GM12878 (cell line): ENCODE measurements around the gene FRMD8. TPM values are rescaled to one million over a fixed set of nuclear protein-coding genes. Genes with fewer than 3 reads are reported as not detected.

Experiments used
- ATAC-seq: fragments of 200-7000 bp; cut with Tn5 transposase; 3 replicates; pipeline ENCODE4 v1.9.1; 2020; ENCODE audit warnings: mild to moderate bottlenecking, moderate library complexity
- BruUV-seq: library from RNA; stranded (reverse); fragments of 400-500 nt; replicated peaks from 2 replicates; lab custom pipeline; 2021; lab: Mats Ljungman, UMichigan
- CTCF ChIA-PET: fragments of 300-600 bp; sonication (Branson Sonifier 250); formaldehyde crosslinking; extraction: SDS; loops from one replicate; lab custom pipeline; 2021; ENCODE audit warnings: inconsistent platforms; lab: Yijun Ruan, JAX
- POLR2A ChIA-PET: fragments of 350-600 bp; formaldehyde crosslinking; extraction: SDS; loops from one replicate; lab custom pipeline; 2021; ENCODE audit warnings: inconsistent platforms; lab: Charles Lee
- RAD21 ChIA-PET: fragments of 300-600 bp; sonication (Branson Sonifier 250); formaldehyde crosslinking; loops from one replicate; lab custom pipeline; 2023; ENCODE audit warnings: antibody characterized with exemption; ENCODE audit not compliant: unreplicated experiment; lab: Charles Lee
- SMC1A ChIA-PET: fragments of 300-600 bp; sonication (Branson Sonifier 250); formaldehyde crosslinking; loops from one replicate; lab custom pipeline; 2023; ENCODE audit not compliant: unreplicated experiment, uncharacterized antibody; lab: Charles Lee
- DNase-seq: peaks from one replicate; pipeline ENCODE4 v3.0.0-alpha.2; 2011; ENCODE audit warnings: low read depth, low spot score
- FAIRE-seq: peaks from 3 replicates; lab custom pipeline; 2011; peaks lifted over from hg19 to GRCh38; lab: Jason Lieb, UNC
- H2AFZ ChIP-seq: 2 replicates; pipeline ENCODE4 v1.6.0; 2011; ENCODE audit warnings: low read depth, low read length, control low read depth; ENCODE audit not compliant: control insufficient read depth
- H3K27ac ChIP-seq: 2 replicates; pipeline ENCODE4 v1.5.1; 2011; ENCODE audit warnings: control low read depth; ENCODE audit not compliant: control insufficient read depth, insufficient read depth
- H3K27me3 ChIP-seq, 2 experiments: replicated peaks in 1 of 2; 2 replicates each; pipeline versions ENCODE4 v1.6.0 to v1.6.1; 2011; ENCODE audit warnings: low read length in 1 of 2; ENCODE audit not compliant: control insufficient read depth in 2 of 2, insufficient read depth in 2 of 2
- H3K36me3 ChIP-seq, 2 experiments: 2 replicates each; pipeline ENCODE4 v1.5.1; 2011; ENCODE audit warnings: low read length in 1 of 2; ENCODE audit not compliant: control insufficient read depth in 2 of 2, insufficient read depth in 2 of 2
- H3K4me1 ChIP-seq: 2 replicates; pipeline ENCODE4 v1.6.1; 2011; ENCODE audit warnings: mild to moderate bottlenecking, low read length, moderate library complexity, mixed read lengths; ENCODE audit not compliant: control insufficient read depth, insufficient read depth
- H3K4me2 ChIP-seq: 2 replicates; pipeline ENCODE4 v1.6.0; 2011; ENCODE audit warnings: control low read depth; ENCODE audit not compliant: control insufficient read depth, insufficient read depth
- H3K4me3 ChIP-seq: fragments of 200-600 bp; sonication (generic); 2 replicates; pipeline ENCODE4 v1.5.1; 2016
- H3K79me2 ChIP-seq: 2 replicates; pipeline ENCODE4 v1.6.0; 2011; ENCODE audit warnings: low read length; ENCODE audit not compliant: control insufficient read depth, insufficient read depth
- H3K9ac ChIP-seq: 2 replicates; pipeline ENCODE4 v1.8.0; 2011; ENCODE audit warnings: low read length, control low read depth, mixed read lengths; ENCODE audit not compliant: control insufficient read depth, insufficient read depth
- H3K9me3 ChIP-seq: replicated peaks from 3 replicates; pipeline ENCODE4 v1.5.1; 2011; ENCODE audit warnings: mild to moderate bottlenecking, low read length; ENCODE audit not compliant: control insufficient read depth, insufficient read depth
- H4K20me1 ChIP-seq: 2 replicates; pipeline ENCODE4 v1.6.0; 2011; ENCODE audit not compliant: control insufficient read depth, insufficient read depth
- CHD2 ChIP-seq: IDR thresholded peaks from 2 replicates; pipeline ENCODE4 v1.6.1; 2011; ENCODE audit warnings: low read depth, low read length, improper control_type of control experiment, borderline replicate concordance
- DPF2 ChIP-seq: fragments of 450-650 bp; IDR thresholded peaks from 2 replicates; pipeline ENCODE4 v1.6.1; 2017; ENCODE audit warnings: mild to moderate bottlenecking
- EED ChIP-seq: sonication (generic); IDR thresholded peaks from 2 replicates; pipeline ENCODE4 v1.6.1; 2016; ENCODE audit warnings: antibody characterized with exemption, low read depth
- GATAD2B ChIP-seq: fragments of 450-650 bp; conservative IDR thresholded peaks from 2 replicates; pipeline ENCODE4 v1.6.1; 2017; ENCODE audit warnings: low read depth, mild to moderate bottlenecking, moderate library complexity
- HCFC1 ChIP-seq: fragments of 150-350 bp; IDR thresholded peaks from 2 replicates; pipeline ENCODE4 v1.6.1; 2014; ENCODE audit warnings: low read length
- IKZF1 ChIP-seq: fragments of 450-650 bp; conservative IDR thresholded peaks from 2 replicates; pipeline ENCODE4 v1.6.1; 2017; ENCODE audit warnings: antibody characterized with exemption, mild to moderate bottlenecking
- MTA2 ChIP-seq: fragments of 450-650 bp; IDR thresholded peaks from 2 replicates; pipeline ENCODE4 v1.6.1; 2016; ENCODE audit warnings: low read depth, mild to moderate bottlenecking, moderate library complexity
- PML ChIP-seq: IDR thresholded peaks from 2 replicates; pipeline ENCODE4 v1.6.1; 2012; ENCODE audit warnings: low read length, inconsistent platforms
- POLR2AphosphoS2 ChIP-seq: IDR thresholded peaks from 2 replicates; pipeline ENCODE4 v1.6.1; 2011; ENCODE audit warnings: low read depth, mild to moderate bottlenecking, low read length, improper control_type of control experiment, moderate library complexity
- POU2F2 ChIP-seq: IDR thresholded peaks from 3 replicates; pipeline ENCODE4 v1.6.1; 2011; ENCODE audit warnings: low read depth, mild to moderate bottlenecking, low read length, borderline replicate concordance
- RAD21 ChIP-seq: IDR thresholded peaks from 2 replicates; pipeline ENCODE4 v1.6.1; 2011; ENCODE audit warnings: mild to moderate bottlenecking, low read depth, low read length, moderate library complexity; ENCODE audit not compliant: insufficient read depth
- RB1 ChIP-seq: fragments of 450-650 bp; formaldehyde crosslinking; IDR thresholded peaks from 2 replicates; pipeline ENCODE4 v1.6.1; 2017; ENCODE audit warnings: mild to moderate bottlenecking, borderline replicate concordance
- RELB ChIP-seq: fragments of 450-650 bp; IDR thresholded peaks from 2 replicates; pipeline ENCODE4 v1.6.1; 2017; ENCODE audit warnings: low read depth, mild to moderate bottlenecking, moderate library complexity
- RUNX3 ChIP-seq: IDR thresholded peaks from 2 replicates; pipeline ENCODE4 v1.6.1; 2012; ENCODE audit warnings: low read length, inconsistent platforms
- SPI1 ChIP-seq: IDR thresholded peaks from 2 replicates; pipeline ENCODE4 v1.6.1; 2011; ENCODE audit warnings: low read depth, mild to moderate bottlenecking, low read length, moderate library complexity, borderline replicate concordance; ENCODE audit not compliant: insufficient read depth
- YY1 ChIP-seq: IDR thresholded peaks from 2 replicates; pipeline ENCODE4 v1.6.1; 2011; ENCODE audit warnings: low read depth, mild to moderate bottlenecking, low read length
- ZNF274 ChIP-seq: IDR thresholded peaks from one replicate; pipeline ENCODE4 v1.8.0; 2011; ENCODE audit not compliant: insufficient read length, insufficient read depth
- WGBS: methylation state at CpG from one replicate; pipeline ENCODE4 v1.1.6; 2016; ENCODE audit warnings: low lambda C conversion rate; ENCODE audit not compliant: insufficient replicate concordance, insufficient coverage; ENCODE audit errors: missing lambda C conversion rate; 5-methylcytosine and 5-hydroxymethylcytosine counted together
- in situ Hi-C: fragments of 300-500 bp; cut with MboI; formaldehyde crosslinking; loops from 9 replicates; pipeline ENCODE4 v1.14.3; 2018; ENCODE audit warnings: mixed read lengths
- intact Hi-C: fragments of 100-400 bp; cut with micrococcal nuclease; formaldehyde crosslinking; loops from one replicate; pipeline ENCODE4 v1.14.2; 2022; ENCODE audit not compliant: unreplicated experiment
- polyA plus RNA-seq, 11 experiments: library from polyadenylated mRNA; depleted of rRNA in 4 of 11; unstranded in 6 of 11; stranded (reverse) in 5 of 11; fragments of >200 nt; fragmentation: Nextera tagmentation in 4 of 11; fragmentation: Illumina TruSeq in 1 of 11; extraction: Ambion mirVana in 4 of 11; extraction: Trizol in 1 of 11; gene quantifications; 1 replicate in 1 of 11; 2 replicates in 10 of 11; pipeline versions ENCODE4 v1.2.1 to v1.2.3, GENCODE V29; 2011 to 2016; ENCODE audit warnings: inconsistent platforms in 2 of 11, missing spikeins in 2 of 11, low read depth in 1 of 11
- total RNA-seq, 4 experiments: library from RNA; depleted of rRNA in 3 of 4; stranded (reverse); fragments of >200 nt in 3 of 4; fragmentation: Illumina TruSeq in 1 of 4; extraction: Trizol in 1 of 4; gene quantifications; 2 replicates each; pipeline versions ENCODE4 v1.2.1 to v1.2.3, GENCODE V29; 2013 to 2021
- TF ChIP-seq, protein P1 (sequence below), 3 experiments: IDR thresholded peaks in 2 of 3; conservative IDR thresholded peaks in 1 of 3; 2 replicates each; pipeline ENCODE4 v1.5.1; 2011; ENCODE audit warnings: low read depth in 3 of 3, low read length in 3 of 3, mild to moderate bottlenecking in 3 of 3, control low read depth in 2 of 3, moderate library complexity in 2 of 3, inconsistent platforms in 1 of 3, mixed read lengths in 1 of 3; ENCODE audit not compliant: control insufficient read depth in 2 of 3, insufficient read depth in 1 of 3; ENCODE audit errors: extremely low read depth in 1 of 3

Gene FRMD8
- total and polyA plus RNA-seq, 10 of the 15 experiments (the other 5 are each of a cell fraction or from before 2014, with no cell fraction given), result 8.3 to 69.4 (median 28.0) TPM

- peak; percentile 34 for ATAC-seq
- peaks cover 0 to 3% of the 10 kb centered on the region in 2 experiments; a peak in 2 of 4 replicates for H3K36me3 ChIP-seq
- H4K20me1 ChIP-seq, result no peaks in the 10 kb centered on the region
- ChIA-PET RAD21 (interaction anchor here (0.9 to 1.9 kb wide), 14 partner anchors 9 to 132 kb away, joined by 3 to 9 read pairs (median 6); partner anchors contain the start of gene MALAT1), CTCF (interaction anchor here (0.6 to 3.5 kb wide), 21 partner anchors 8 to 163 kb away, joined by 3 to 28 read pairs (median 4); partner anchors contain the start of gene MALAT1), SMC1A (interaction anchor here (0.8 to 3.6 kb wide), 11 partner anchors 9 to 187 kb away, joined by 3 to 20 read pairs (median 5); partner anchors contain the start of gene DPF2), POLR2A (interaction anchor here (0.5 to 2.7 kb wide), 12 partner anchors 10 to 456 kb away, joined by 3 to 14 read pairs (median 4); no protein-coding TSS in a partner anchor)
- H3K27me3 ChIP-seq, result no peaks in the 10 kb centered on the region
- H3K27ac ChIP-seq, result peak overlapping the region; percentile 42; the same call in 1 of the 2 replicates
- no peaks in the 10 kb centered on the region for H3K9me3 ChIP-seq
- BruUV-seq, result no TSS peak
- no peak overlapping the region for H3K9ac ChIP-seq
- intact Hi-C loops, result no loop called here
- peak; percentile 18 for FAIRE-seq
- H3K4me3 ChIP-seq, result no peak overlapping the region
- WGBS, result 73% methylated on average over 19 of the region's 19 CpGs
- no peak overlapping the region for H2AFZ ChIP-seq
- peak overlapping the region; percentile 44; the same call in 1 of the 2 replicates for H3K4me2 ChIP-seq
- H3K4me1 ChIP-seq, result peaks cover 36% of the 10 kb centered on the region
- in situ Hi-C loops, result no loop called here
- DNase-seq, result no peak
- H3K79me2 ChIP-seq, result peaks cover 13% of the 10 kb centered on the region
- TF ChIP-seq HCFC1 (no peak), IKZF1 (peak; percentile 80), RUNX3 (no peak; the same call in 1 of the 2 replicates), RAD21 (peak; percentile 31; the same call in 1 of the 2 replicates), CHD2 (peak; percentile 55; the same call in 1 of the 2 replicates), RELB (0 out of 2 replicates have a peak, but pooled peaks have one; percentile 53), RB1 (no peak), MTA2 (peak; percentile 35; the same call in 1 of the 2 replicates), YY1 (no peak), ZNF274 (no peak), PML (no peak), GATAD2B (peak; percentile 14; the same call in 1 of the 2 replicates), POLR2AphosphoS2 (no peak), EED (peak; percentile 39; the same call in 1 of the 2 replicates), SPI1 (peak; percentile 97), POU2F2 (no peak), DPF2 (0 out of 2 replicates have a peak, but pooled peaks have one; percentile 37)
- TF ChIP-seq, protein P1, sequence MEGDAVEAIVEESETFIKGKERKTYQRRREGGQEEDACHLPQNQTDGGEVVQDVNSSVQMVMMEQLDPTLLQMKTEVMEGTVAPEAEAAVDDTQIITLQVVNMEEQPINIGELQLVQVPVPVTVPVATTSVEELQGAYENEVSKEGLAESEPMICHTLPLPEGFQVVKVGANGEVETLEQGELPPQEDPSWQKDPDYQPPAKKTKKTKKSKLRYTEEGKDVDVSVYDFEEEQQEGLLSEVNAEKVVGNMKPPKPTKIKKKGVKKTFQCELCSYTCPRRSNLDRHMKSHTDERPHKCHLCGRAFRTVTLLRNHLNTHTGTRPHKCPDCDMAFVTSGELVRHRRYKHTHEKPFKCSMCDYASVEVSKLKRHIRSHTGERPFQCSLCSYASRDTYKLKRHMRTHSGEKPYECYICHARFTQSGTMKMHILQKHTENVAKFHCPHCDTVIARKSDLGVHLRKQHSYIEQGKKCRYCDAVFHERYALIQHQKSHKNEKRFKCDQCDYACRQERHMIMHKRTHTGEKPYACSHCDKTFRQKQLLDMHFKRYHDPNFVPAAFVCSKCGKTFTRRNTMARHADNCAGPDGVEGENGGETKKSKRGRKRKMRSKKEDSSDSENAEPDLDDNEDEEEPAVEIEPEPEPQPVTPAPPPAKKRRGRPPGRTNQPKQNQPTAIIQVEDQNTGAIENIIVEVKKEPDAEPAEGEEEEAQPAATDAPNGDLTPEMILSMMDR (IDR thresholded peaks at IDR 0.05 in 2 of 3, conservative IDR thresholded peaks at IDR 0.05 in 1 of 3; ENCODE audit: control insufficient read depth in 2 of 3, extremely low read depth in 1 of 3, insufficient read depth in 1 of 3, low read depth in 3 of 3, low read length in 3 of 3), result peak in 2 of 3 experiments; percentile 12 to 18; a peak in 1 of 6 replicates
Measured at GRCh38 chr11:65378208-65378927, 8.1 kb upstream of the FRMD8 start.
